IgD-negative memory B cell (primary cell): ENCODE results near the gene MRPS23. TPM values are rescaled to one million over a fixed set of nuclear protein-coding genes. Genes with fewer than 3 reads are reported as not detected.

Experiments used
- H3K27ac Mint-ChIP-seq, 3 donors: one replicate each; pipeline ENCODE4 v1.8.0; 2020 to 2022; ENCODE audit warnings: mild to moderate bottlenecking in 3 of 3, mixed read lengths in 3 of 3, moderate library complexity in 1 of 3
- H3K27me3 Mint-ChIP-seq: one replicate; pipeline ENCODE4 v1.8.0; 2021; ENCODE audit warnings: mixed read lengths
- H3K36me3 Mint-ChIP-seq: one replicate; pipeline ENCODE4 v1.8.0; 2020; ENCODE audit warnings: mild to moderate bottlenecking, mixed read lengths
- H3K4me1 Mint-ChIP-seq, 3 donors: one replicate each; pipeline ENCODE4 v1.8.0; 2020 to 2022; ENCODE audit warnings: mixed read lengths in 3 of 3, mild to moderate bottlenecking in 1 of 3
- H3K4me3 Mint-ChIP-seq, 4 donors: one replicate each; pipeline ENCODE4 v1.8.0; 2020 to 2022; ENCODE audit warnings: mild to moderate bottlenecking in 4 of 4, mixed read lengths in 4 of 4, moderate library complexity in 3 of 4
- H3K9me3 Mint-ChIP-seq, 3 donors: one replicate each; pipeline ENCODE4 v1.8.0; 2020 to 2021; ENCODE audit warnings: mixed read lengths in 3 of 3, mild to moderate bottlenecking in 1 of 3
- polyA plus RNA-seq: library from polyadenylated mRNA; unstranded; fragments of 300-500 nt; fragmentation: Illumina TruSeq; gene quantifications from one replicate; pipeline ENCODE4 v1.2.3, GENCODE V29; 2021

Gene MRPS23
- polyA plus RNA-seq, 1 donor from 2014 or later, result 42.9 TPM

- Mint-ChIP-seq H3K27ac (no peak overlapping the region), H3K27me3 (peaks cover 3% of the 10 kb centered on the region), H3K4me3 (no peak overlapping the region), H3K9me3 (no peaks in the 10 kb centered on the region), H3K36me3 (no peaks in the 10 kb centered on the region), H3K4me1 (no peaks in the 10 kb centered on the region)
Observed at GRCh38 chr17:57818066-57818465, 31.8 kb downstream of the MRPS23 start.

- Mint-ChIP-seq H3K36me3 (no peaks in the 10 kb centered on the region), H3K27ac (no peak overlapping the region), H3K4me1 (no peaks in the 10 kb centered on the region), H3K9me3 (no peaks in the 10 kb centered on the region), H3K27me3 (peaks cover 5% of the 10 kb centered on the region), H3K4me3 (no peak overlapping the region)
Observed at GRCh38 chr17:57817299-57817698, 32.5 kb downstream of the MRPS23 start.

- no peak overlapping the region for H3K4me3 Mint-ChIP-seq
- H3K9me3 Mint-ChIP-seq, result no peaks in the 10 kb centered on the region
- peaks cover 8 to 16% (median 12%) of the 10 kb centered on the region in 3 donors for H3K4me1 Mint-ChIP-seq
- H3K27me3 Mint-ChIP-seq, result peaks cover 25% of the 10 kb centered on the region
- no peak overlapping the region for H3K27ac Mint-ChIP-seq
- no peaks in the 10 kb centered on the region for H3K36me3 Mint-ChIP-seq
Observed at GRCh38 chr17:57814421-57814820, 35.4 kb downstream of the MRPS23 start.

GRCh38 chr17:57811638-57812280, 38.1 kb downstream of the MRPS23 start:
- Mint-ChIP-seq H3K36me3 (no peaks in the 10 kb centered on the region), H3K4me3 (peak overlapping the region in 2 of 4 donors; percentile 57 to 76), H3K27me3 (peaks cover 29% of the 10 kb centered on the region), H3K27ac (peak overlapping the region in 1 of 3 donors; percentile 86), H3K4me1 (peaks cover 8 to 16% (median 12%) of the 10 kb centered on the region in 3 donors), H3K9me3 (no peaks in the 10 kb centered on the region)

- peak overlapping the region in 1 of 3 donors; percentile 86 for H3K27ac Mint-ChIP-seq
- no peaks in the 10 kb centered on the region for H3K9me3 Mint-ChIP-seq
- peaks cover 8 to 16% (median 12%) of the 10 kb centered on the region in 3 donors for H3K4me1 Mint-ChIP-seq
- H3K4me3 Mint-ChIP-seq, result peak overlapping the region in 2 of 4 donors; percentile 57 to 76
- no peaks in the 10 kb centered on the region for H3K36me3 Mint-ChIP-seq
- peaks cover 29% of the 10 kb centered on the region for H3K27me3 Mint-ChIP-seq
Observed at GRCh38 chr17:57810721-57811637, 38.9 kb downstream of the MRPS23 start.

GRCh38 chr17:57809879-57810278, 40.0 kb downstream of the MRPS23 start:
- H3K4me1 Mint-ChIP-seq, result peaks cover 8 to 16% (median 12%) of the 10 kb centered on the region in 3 donors
- no peaks in the 10 kb centered on the region for H3K36me3 Mint-ChIP-seq
- H3K27me3 Mint-ChIP-seq, result peaks cover 29% of the 10 kb centered on the region
- no peak overlapping the region for H3K27ac Mint-ChIP-seq
- no peaks in the 10 kb centered on the region for H3K9me3 Mint-ChIP-seq
- H3K4me3 Mint-ChIP-seq, result no peak overlapping the region

- Mint-ChIP-seq H3K36me3 (no peaks in the 10 kb centered on the region), H3K4me1 (peaks cover 8 to 16% (median 12%) of the 10 kb centered on the region in 3 donors), H3K4me3 (no peak overlapping the region), H3K9me3 (no peaks in the 10 kb centered on the region), H3K27me3 (peaks cover 28% of the 10 kb centered on the region), H3K27ac (no peak overlapping the region)
Observed at GRCh38 chr17:57808882-57809281, 41.0 kb downstream of the MRPS23 start.

GRCh38 chr17:57806167-57806830, 43.5 kb downstream of the MRPS23 start:
- peaks cover 0 to 9% (median 3%) of the 10 kb centered on the region in 3 donors for H3K9me3 Mint-ChIP-seq
- no peak overlapping the region for H3K4me3 Mint-ChIP-seq
- no peaks in the 10 kb centered on the region for H3K36me3 Mint-ChIP-seq
- no peak overlapping the region for H3K27ac Mint-ChIP-seq
- peaks cover 2 to 9% (median 7%) of the 10 kb centered on the region in 3 donors for H3K4me1 Mint-ChIP-seq
- peaks cover 19% of the 10 kb centered on the region for H3K27me3 Mint-ChIP-seq

- Mint-ChIP-seq H3K4me3 (no peak overlapping the region), H3K27ac (no peak overlapping the region), H3K4me1 (no peaks in the 10 kb centered on the region), H3K9me3 (peaks cover 3 to 18% (median 4%) of the 10 kb centered on the region in 3 donors), H3K36me3 (no peaks in the 10 kb centered on the region), H3K27me3 (peaks cover 6% of the 10 kb centered on the region)
Observed at GRCh38 chr17:57803021-57803420, 46.8 kb downstream of the MRPS23 start.

- Mint-ChIP-seq H3K27ac (peak overlapping the region in 2 of 3 donors; percentile 6), H3K4me1 (no peaks in the 10 kb centered on the region), H3K36me3 (no peaks in the 10 kb centered on the region), H3K27me3 (no peaks in the 10 kb centered on the region), H3K4me3 (no peak overlapping the region), H3K9me3 (peaks cover 3 to 18% (median 4%) of the 10 kb centered on the region in 3 donors)
Observed at GRCh38 chr17:57801044-57801711, 48.7 kb downstream of the MRPS23 start.

- H3K36me3 Mint-ChIP-seq, result no peaks in the 10 kb centered on the region
- H3K4me3 Mint-ChIP-seq, result no peak overlapping the region
- H3K4me1 Mint-ChIP-seq, result no peaks in the 10 kb centered on the region
- peaks cover 3% of the 10 kb centered on the region for H3K27me3 Mint-ChIP-seq
- H3K9me3 Mint-ChIP-seq, result no peaks in the 10 kb centered on the region
- no peak overlapping the region for H3K27ac Mint-ChIP-seq
Observed at GRCh38 chr17:57794841-57795240, 55.0 kb downstream of the MRPS23 start.

- Mint-ChIP-seq H3K36me3 (no peaks in the 10 kb centered on the region), H3K9me3 (no peaks in the 10 kb centered on the region), H3K4me1 (no peaks in the 10 kb centered on the region), H3K27ac (no peak overlapping the region), H3K4me3 (no peak overlapping the region), H3K27me3 (peaks cover 21% of the 10 kb centered on the region)
Observed at GRCh38 chr17:57788725-57789124, 61.1 kb downstream of the MRPS23 start.

GRCh38 chr17:57785022-57785421, 64.8 kb downstream of the MRPS23 start:
- no peaks in the 10 kb centered on the region for H3K36me3 Mint-ChIP-seq
- H3K4me1 Mint-ChIP-seq, result peaks cover 0 to 3% (median 2%) of the 10 kb centered on the region in 3 donors
- H3K27me3 Mint-ChIP-seq, result peaks cover 34% of the 10 kb centered on the region
- H3K4me3 Mint-ChIP-seq, result no peak overlapping the region
- no peaks in the 10 kb centered on the region for H3K9me3 Mint-ChIP-seq
- no peak overlapping the region for H3K27ac Mint-ChIP-seq
